AG04449 (cell line): ENCODE data around the gene SIT1.

ENCODE experiments used
- CTCF ChIA-PET: fragments of 350-600 bp; formaldehyde crosslinking; extraction: SDS; loops from one replicate; lab custom pipeline; 2021; ENCODE audit warnings: antibody characterized with exemption; lab: Yijun Ruan, JAX
- POLR2A ChIA-PET: fragments of 400-600, 350-600 bp; formaldehyde crosslinking; extraction: SDS; loops from one replicate; lab custom pipeline; 2020; ENCODE audit warnings: antibody characterized with exemption, inconsistent platforms; lab: Yijun Ruan, JAX
- DNase-seq: peaks from one replicate; pipeline ENCODE4 v3.0.0-alpha.2; 2010; ENCODE audit warnings: low read depth, low spot score
- H3K4me3 ChIP-seq: 2 replicates; pipeline ENCODE4 v1.5.1; 2011; ENCODE audit warnings: low read depth, mild to moderate bottlenecking, control low read depth, low read length
- CTCF ChIP-seq: IDR thresholded peaks from one replicate; pipeline ENCODE4 v1.5.1; 2011; ENCODE audit warnings: mild to moderate bottlenecking, moderate library complexity, low read length, control low read depth, inconsistent platforms; ENCODE audit not compliant: insufficient read depth; ENCODE audit errors: missing control alignments

Gene SIT1

DNA sequence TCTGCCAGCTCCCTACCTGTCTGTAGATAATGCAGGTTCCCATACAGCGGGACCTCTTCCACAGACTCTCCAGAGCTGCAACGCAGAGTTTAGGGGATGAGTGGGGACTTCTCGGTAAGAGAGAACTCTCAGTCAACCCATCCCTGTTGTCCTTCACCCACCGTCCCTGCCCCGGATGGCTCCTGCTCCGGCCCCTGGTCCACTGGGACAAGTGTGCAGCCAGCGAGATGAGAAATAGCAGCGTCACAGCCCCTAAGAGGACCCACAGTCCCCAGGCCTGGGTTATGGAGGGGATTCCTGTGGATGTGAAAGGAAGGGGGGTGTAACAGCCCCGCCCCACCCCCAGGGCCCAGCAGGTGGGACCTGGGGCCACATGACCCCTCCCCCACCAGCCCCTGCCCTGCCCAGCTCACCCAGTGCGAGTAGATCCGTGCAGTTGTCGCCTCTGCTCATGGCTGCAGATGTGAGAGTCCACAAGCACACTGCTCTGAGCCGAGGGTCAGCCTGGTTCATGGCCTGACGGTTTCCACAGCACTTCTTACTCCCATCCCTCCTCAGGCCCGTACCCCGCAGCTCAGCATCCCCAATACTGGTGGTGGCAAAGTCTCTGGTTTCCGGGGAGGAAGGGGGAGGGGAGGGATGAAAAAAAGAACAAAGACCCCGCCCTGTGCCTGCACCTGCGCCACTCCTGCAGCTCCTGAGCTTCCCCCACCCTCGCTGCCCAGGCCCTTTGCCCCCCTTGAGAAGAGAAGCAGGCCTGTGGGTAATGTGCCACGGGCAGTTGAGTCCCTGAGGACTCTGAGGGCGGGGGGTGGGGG lies at the start of gene SIT1:
TSS of gene SIT1 (minus strand) at position 591 of the 818 bp plus-strand sequence. CDS start at position 513, 78 bp downstream.
- POLR2A ChIA-PET = no interaction called here
- DNase-seq = no peak
- TF ChIP-seq CTCF = no peak
- no peak within 1 kb of the TSS for H3K4me3 ChIP-seq
- CTCF ChIA-PET = interaction anchor here (1.4 to 8.3 kb wide), 2 partner anchors 10 to 41 kb away, joined by 4 to 148 read pairs; partner anchors contain the start of genes ARHGEF39, CCDC107 and RMRP

- no peak for DNase-seq
- no peak for TF ChIP-seq CTCF
- ChIA-PET CTCF (interaction anchor here (1.8 to 34.3 kb wide), 3 partner anchors 8 to 39 kb away, joined by 9 to 816 read pairs (median 9); partner anchors contain the start of genes CREB3 and TLN1), POLR2A (interaction anchor here (1.2 to 1.4 kb wide), 3 partner anchors 9 to 28 kb away, joined by 5 to 8 read pairs (median 6); no protein-coding TSS in a partner anchor)
- no peak overlapping the region for H3K4me3 ChIP-seq
These were observed 49.3 kb upstream of the SIT1 start for GRCh38 chr9:35700031-35700430.

- TF ChIP-seq CTCF = no peak
- ChIA-PET CTCF (interaction anchor here (0.9 to 34.3 kb wide), 6 partner anchors 11 to 95 kb away, joined by 4 to 816 read pairs (median 24); partner anchors contain the start of genes CCDC107, CREB3, RMRP and TLN1), POLR2A (interaction anchor here (0.6 to 15.8 kb wide), 3 partner anchors 8 to 31 kb away, joined by 4 to 325 read pairs (median 6); partner anchors contain the start of genes CREB3, TLN1 and TPM2)
- DNase-seq = no peak
- H3K4me3 ChIP-seq = no peak overlapping the region
These were observed 47.5 kb upstream of the SIT1 start for GRCh38 chr9:35698231-35698630.

DNA sequence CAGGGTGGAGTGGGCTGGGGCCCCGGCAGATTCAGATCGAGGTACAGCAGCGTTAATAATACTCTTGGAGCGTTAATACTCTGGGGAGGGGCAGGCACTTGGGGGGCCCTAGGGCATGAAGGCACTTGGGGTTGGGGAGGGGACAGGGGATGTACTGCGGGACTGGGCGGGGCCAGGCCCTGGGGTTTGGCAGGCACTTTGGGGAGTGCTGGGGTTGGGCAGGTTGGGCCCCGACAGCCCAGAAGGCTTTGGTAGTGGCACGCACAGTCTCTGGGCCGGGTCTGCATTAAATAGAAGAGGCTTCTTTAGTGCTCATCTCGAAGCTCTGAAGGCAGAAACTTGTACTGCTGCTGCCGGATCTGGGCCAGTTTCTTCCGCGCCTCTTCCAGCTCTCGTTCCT lies 46.8 kb upstream of the SIT1 start:
- ChIA-PET POLR2A (interaction anchor here (15.8 kb wide), 1 partner anchor 31 kb away, joined by 325 read pairs; the partner anchor contains the start of genes CREB3 and TLN1), CTCF (interaction anchor here (1.3 to 34.3 kb wide), 8 partner anchors 10 to 185 kb away, joined by 3 to 816 read pairs (median 16); partner anchors contain the start of genes ARHGEF39, CCDC107, CREB3 and RMRP)

GRCh38 chr9:35696520-35697215 lies 45.9 kb upstream of the SIT1 start:
- peak; percentile 78 for TF ChIP-seq CTCF
- no peak for DNase-seq
- no peak overlapping the region for H3K4me3 ChIP-seq
- ChIA-PET CTCF (interaction anchor here (0.6 to 34.3 kb wide), 14 partner anchors 9 to 186 kb away, joined by 3 to 816 read pairs (median 10); partner anchors contain the start of genes ARHGEF39, CCDC107, CREB3 and GBA2), POLR2A (interaction anchor here (0.6 to 15.8 kb wide), 8 partner anchors 8 to 52 kb away, joined by 3 to 325 read pairs (median 5); partner anchors contain the start of genes CREB3 and TLN1)

More for the DNA sequence above, 46.8 kb upstream of the SIT1 start:
- no peak overlapping the region for H3K4me3 ChIP-seq
- TF ChIP-seq CTCF = no peak
- DNase-seq = no peak
